Right lobe of liver (tissue), 6 donors: ENCODE data around the gene RPUSD1. TPM values are rescaled to one million over a fixed set of nuclear protein-coding genes. Genes with fewer than 3 reads are reported as not detected.

Source experiments
- ATAC-seq, 4 donors: fragments of 200-7000 bp; cut with Tn5 transposase; one replicate each; pipeline ENCODE4 v1.9.1; 2020; ENCODE audit warnings: mild to moderate bottlenecking in 4 of 4, moderate library complexity in 4 of 4
- DNase-seq, 3 donors: peaks; one replicate each; pipeline ENCODE4 v3.0.0-alpha.2; 2020
- H3K27ac ChIP-seq, 3 donors: fragments of 200-600 bp; one replicate each; pipeline ENCODE4 v1.8.0; 2022
- H3K27me3 ChIP-seq, 2 donors: fragments of 200-600 bp; one replicate each; pipeline ENCODE4 v1.8.0; 2022
- H3K36me3 ChIP-seq, 4 donors: fragments of 200-600 bp; sonication (generic) in 1 of 4; one replicate each; pipeline versions ENCODE4 v1.5.1 to v1.8.0; 2017 to 2022; ENCODE audit warnings: control low read depth in 1 of 4
- H3K4me1 ChIP-seq, 4 donors: fragments of 200-600 bp; sonication (generic) in 1 of 4; one replicate each; pipeline versions ENCODE4 v1.5.1 to v1.8.0; 2017 to 2022; ENCODE audit warnings: control low read depth in 1 of 4
- H3K4me3 ChIP-seq, 3 donors: fragments of 200-600 bp; one replicate each; pipeline ENCODE4 v1.8.0; 2022
- H3K9me3 ChIP-seq, 4 donors: fragments of 200-600 bp; sonication (generic) in 1 of 4; one replicate each; pipeline versions ENCODE4 v1.5.1 to v1.8.0; 2017 to 2022; ENCODE audit warnings: control low read depth in 1 of 4
- CTCF ChIP-seq, 4 donors: fragments of 200-600 bp in 3 of 4; fragments of 450-650 bp in 1 of 4; IDR thresholded peaks; one replicate each; pipeline versions ENCODE4 v1.5.1 to v1.8.0; 2016 to 2022; ENCODE audit warnings: antibody characterized with exemption in 4 of 4, mild to moderate bottlenecking in 2 of 4
- POLR2A ChIP-seq: fragments of 450-650 bp; IDR thresholded peaks from one replicate; pipeline ENCODE4 v1.6.1; 2017; ENCODE audit warnings: antibody characterized with exemption, mild to moderate bottlenecking
- WGBS: methylation state at CpG from one replicate; pipeline ENCODE4 v1.1.6; 2018; ENCODE audit warnings: low coverage, low lambda C conversion rate; ENCODE audit not compliant: insufficient coverage; ENCODE audit errors: missing lambda C conversion rate; 5-methylcytosine and 5-hydroxymethylcytosine counted together
- intact Hi-C, 2 donors: fragments of 100-400 bp; cut with DNase I; formaldehyde crosslinking; loops; one replicate each; pipeline versions ENCODE4 v1.11.2 to v1.14.1; 2022
- total RNA-seq, 6 experiments: library from RNA; depleted of rRNA in 2 of 6; stranded (reverse); fragments of >200 nt in 2 of 6; fragmentation: NEBNext Ultra II Directional in 3 of 6; extraction: Animal tissue kit (Norgen Biotek cat#: 25700) in 3 of 6; gene quantifications; one replicate each; pipeline versions ENCODE4 v1.1.0 to v1.2.4, GENCODE V29; 2016 to 2023
- donor health status: DM: no; HTN: yes; CAD: no.
- donor health status: DM: no; HTN: no; CAD: no.
- donor health status: DM: no; HTN: no; CAD: no.
- donor health status: DM: no; HTN: yes; CAD: no.
- donor health status: DM: no; HTN: yes; CAD: no.

RPUSD1 gene
- total RNA-seq, 6 experiments from 2014 or later = 5.1 to 16.2 (median 6.6) TPM

- WGBS = 67% methylated on average over 14 of the region's 16 CpGs
Observed at GRCh38 chr16:780296-780695, 7.9 kb downstream of the RPUSD1 start.

GRCh38 chr16:779561-779960, 8.6 kb downstream of the RPUSD1 start:
- Histone ChIP-seq H3K4me3 (no peak overlapping the region), H3K36me3 (no peaks in the 10 kb centered on the region), H3K9me3 (no peaks in the 10 kb centered on the region), H3K27ac (no peak overlapping the region), H3K27me3 (no peaks in the 10 kb centered on the region), H3K4me1 (no peaks in the 10 kb centered on the region)
- ATAC-seq (no peak), DNase-seq (no peak)
- TF ChIP-seq POLR2A (no peak), CTCF (IDR thresholded peaks at IDR 0.05) (no peak)
- intact Hi-C loops = no loop called here
- 80% methylated on average over 1 of the region's 13 CpGs for WGBS

More at GRCh38 chr16:780296-780695, 7.9 kb downstream of the RPUSD1 start:
- Histone ChIP-seq H3K27me3 (no peaks in the 10 kb centered on the region), H3K4me1 (no peaks in the 10 kb centered on the region), H3K4me3 (no peak overlapping the region), H3K27ac (no peak overlapping the region), H3K36me3 (no peaks in the 10 kb centered on the region), H3K9me3 (no peaks in the 10 kb centered on the region)
- DNase-seq (no peak), ATAC-seq (no peak)
- TF ChIP-seq CTCF (IDR thresholded peaks at IDR 0.05) (no peak), POLR2A (no peak)
- intact Hi-C loops = loop anchor here in 1 of 2 donors (5.0 kb wide), 1 partner anchor 73 kb away; the partner anchor contains the start of gene FBXL16

- WGBS = 68% methylated on average over 6 of the region's 6 CpGs
- ATAC-seq = no peak
Observed at GRCh38 chr16:778909-779527, 9.2 kb downstream of the RPUSD1 start.

GRCh38 chr16:778447-778846, 9.7 kb downstream of the RPUSD1 start:
- Histone ChIP-seq H3K36me3 (no peaks in the 10 kb centered on the region), H3K9me3 (no peaks in the 10 kb centered on the region), H3K27me3 (no peaks in the 10 kb centered on the region), H3K4me3 (no peak overlapping the region), H3K4me1 (no peaks in the 10 kb centered on the region), H3K27ac (no peak overlapping the region)
- no peak for DNase-seq
- WGBS = 50% methylated on average over 2 of the region's 11 CpGs
- intact Hi-C loops = no loop called here
- ATAC-seq = no peak
- no peak for TF ChIP-seq CTCF (IDR thresholded peaks at IDR 0.05)
- TF ChIP-seq POLR2A = no peak

More at GRCh38 chr16:778909-779527, 9.2 kb downstream of the RPUSD1 start:
- intact Hi-C loops = no loop called here
- no peak for TF ChIP-seq CTCF (IDR thresholded peaks at IDR 0.05)
- TF ChIP-seq POLR2A = no peak
- no peak overlapping the region for H3K27ac ChIP-seq
- H3K4me3 ChIP-seq = no peak overlapping the region
- no peaks in the 10 kb centered on the region for H3K4me1 ChIP-seq
- H3K9me3 ChIP-seq = no peaks in the 10 kb centered on the region
- H3K27me3 ChIP-seq = no peaks in the 10 kb centered on the region
- DNase-seq = no peak
- H3K36me3 ChIP-seq = no peaks in the 10 kb centered on the region
